Right kidney (tissue), 1 donor: ENCODE results near the gene KRTAP12-2.

Experiments used
- DNase-seq: peaks from one replicate; pipeline ENCODE4 v3.0.0-alpha.2; 2016

The KRTAP12-2 gene

DNA sequence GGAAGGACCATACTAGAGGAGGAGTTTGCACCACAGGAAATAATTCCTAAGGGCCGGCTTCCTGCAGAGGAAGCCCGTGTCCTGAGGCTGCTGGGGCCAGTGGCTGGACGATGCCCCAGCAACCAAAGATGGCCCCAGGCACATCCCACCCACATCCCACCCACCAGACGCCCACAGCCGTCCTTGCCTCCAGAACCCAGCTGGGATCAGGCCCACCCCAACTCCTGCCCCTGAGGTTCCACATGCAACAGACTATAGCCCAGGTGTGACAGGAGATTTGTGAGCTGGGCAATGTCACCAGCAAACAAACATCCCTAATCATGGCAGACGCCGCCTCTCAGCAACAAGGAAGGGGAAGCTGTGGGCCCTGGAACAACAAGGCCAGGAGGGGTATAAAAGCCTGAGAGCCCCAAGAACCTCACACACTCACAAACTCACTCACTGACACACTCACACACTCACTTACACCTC is 40.0 kb downstream of the KRTAP12-2 start, which contains the start of gene KRTAP10-9:
Gene KRTAP10-9, plus strand, starts transcription at position 421 of the 471 bp plus-strand sequence. CDS start 79 bp downstream, outside the sequence.
- no peak for DNase-seq

- no peak for DNase-seq
These were observed 40.5 kb downstream of the KRTAP12-2 start for GRCh38 chr21:44626262-44626661.

DNA sequence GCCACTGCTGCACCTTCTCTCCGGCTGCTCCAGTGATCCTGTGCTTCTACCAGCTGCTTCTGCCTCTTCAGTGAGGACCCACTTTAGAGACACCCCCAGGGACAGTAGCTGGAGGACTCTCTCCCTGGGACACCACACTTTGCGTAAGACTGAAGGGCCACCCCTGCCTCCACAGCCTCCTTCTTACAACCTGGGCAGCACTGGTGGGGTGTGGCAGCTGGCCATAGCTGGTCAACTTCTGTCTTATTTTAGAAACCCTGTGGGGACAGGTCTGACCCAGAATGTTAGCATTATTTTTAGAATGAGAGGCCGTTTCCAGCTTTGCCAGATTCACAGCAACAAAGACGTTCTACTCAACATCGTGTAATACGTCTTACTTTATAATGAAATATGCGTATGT is 41.0 kb downstream of the KRTAP12-2 start:
- no peak for DNase-seq

DNA sequence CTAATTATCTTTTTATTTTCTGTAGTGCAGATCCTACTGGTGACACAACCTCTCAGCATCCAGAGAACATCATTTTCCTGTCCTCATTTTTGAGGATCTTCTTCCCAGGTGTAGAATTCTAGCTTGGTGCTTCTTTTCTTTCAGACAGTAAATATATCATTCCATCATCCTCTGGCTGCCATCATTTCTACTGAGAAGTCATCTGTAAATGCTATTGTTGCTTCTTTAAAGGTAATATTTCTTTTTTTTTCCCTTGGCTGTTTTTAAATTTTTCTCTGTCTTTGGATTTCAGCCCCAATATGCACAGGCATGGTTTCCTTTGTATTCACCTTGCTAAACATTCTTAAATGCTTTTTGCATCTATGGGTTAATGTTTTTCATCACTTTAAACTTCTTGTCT is 43.2 kb downstream of the KRTAP12-2 start:
- DNase-seq: no peak

DNA sequence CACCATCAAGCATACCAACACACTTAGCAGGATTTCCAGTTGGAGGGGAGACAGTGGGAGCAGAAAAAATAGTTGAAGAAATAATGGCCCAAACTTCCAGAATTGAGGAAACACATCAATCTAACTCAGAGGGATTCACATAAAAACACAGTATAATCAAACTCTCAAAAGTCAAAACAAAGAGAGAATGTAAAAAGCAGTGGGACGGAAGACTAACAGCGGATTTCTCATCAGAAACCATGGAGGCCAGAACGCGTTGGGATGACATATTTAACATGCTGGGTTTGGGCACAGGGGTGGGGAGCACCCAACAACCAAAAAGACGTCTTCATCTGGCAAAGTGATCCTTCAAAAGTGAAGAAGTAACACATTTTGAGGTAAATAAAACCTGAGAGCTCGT is 46.8 kb downstream of the KRTAP12-2 start:
- no peak for DNase-seq

DNA sequence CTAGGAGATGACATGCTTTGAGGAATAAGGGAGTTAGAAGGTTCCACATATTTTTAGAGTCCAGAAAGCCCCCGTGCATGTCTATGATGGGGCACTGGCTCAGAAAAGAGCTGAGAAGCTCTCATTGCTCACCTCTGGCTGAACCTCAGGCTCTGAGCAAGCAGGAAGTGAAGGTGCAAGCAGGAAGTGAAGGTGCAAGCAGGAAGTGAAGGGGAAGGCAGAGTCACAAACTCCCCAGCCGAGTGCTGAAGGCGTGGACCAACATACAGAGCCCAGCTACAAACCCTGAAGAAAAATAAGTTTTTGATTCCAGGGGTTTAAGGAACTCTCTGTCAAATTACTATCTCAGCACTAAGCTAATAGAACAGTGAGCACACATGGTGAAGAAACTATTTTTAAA is 47.8 kb downstream of the KRTAP12-2 start:
- DNase-seq: no peak

- no peak for DNase-seq
These were observed 48.2 kb downstream of the KRTAP12-2 start for GRCh38 chr21:44618504-44618903.

DNA sequence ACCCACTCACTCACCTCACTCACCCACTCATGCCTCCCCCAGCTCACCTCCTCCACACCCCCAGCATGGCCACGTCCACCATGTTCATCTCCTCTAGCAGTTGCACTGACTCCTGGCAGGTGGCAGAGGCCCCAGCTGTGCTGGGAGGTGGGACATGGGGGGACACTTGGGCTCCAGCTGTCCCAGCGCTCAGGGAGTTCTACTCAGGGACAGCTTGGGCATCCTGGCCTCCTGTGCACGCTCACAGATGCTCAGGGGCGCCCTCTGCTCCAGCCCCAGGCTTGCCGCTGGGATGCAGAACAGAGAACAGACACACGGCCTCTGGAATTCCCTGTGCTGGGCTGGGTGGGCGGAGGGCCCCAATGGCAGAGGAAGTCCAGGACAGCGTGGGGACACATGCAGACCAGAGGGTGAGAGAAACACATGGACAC is 49.6 kb downstream of the KRTAP12-2 start:
- DNase-seq: no peak

DNA sequence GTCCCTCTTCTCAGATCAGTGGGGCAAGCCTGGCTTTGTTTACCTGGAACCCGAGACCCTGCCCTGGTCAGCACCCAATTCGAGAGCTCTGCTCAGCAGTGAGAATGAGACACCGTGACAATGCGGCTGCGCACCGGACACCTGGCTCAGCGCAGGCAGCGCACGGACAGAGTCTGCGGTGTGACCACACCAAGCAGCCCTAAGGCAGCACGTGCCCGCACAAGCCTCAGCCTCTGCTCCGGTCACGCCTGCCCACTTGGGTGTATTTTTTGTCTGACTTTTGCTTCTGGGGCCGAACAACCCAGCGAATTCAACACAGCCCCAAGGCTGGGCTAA is 50.2 kb downstream of the KRTAP12-2 start:
- no peak for DNase-seq
